MM.1S (cell line): Measurements from ENCODE around the gene FHIT.

Source experiments
- EZH2 ChIP-seq: fragments of 300-600 bp; sonication (generic); optimal IDR thresholded peaks from 2 replicates; pipeline ENCODE3; 2017; ENCODE audit warnings: low read depth, mild to moderate bottlenecking, antibody characterized with exemption, low read length, mixed read lengths
- EZH2phosphoT487 ChIP-seq: fragments of 300-600 bp; sonication (generic); IDR thresholded peaks from 2 replicates; pipeline ENCODE4 v1.6.1; 2018; ENCODE audit warnings: antibody characterized with exemption, low read length
- TF ChIP-seq, protein P1 (sequence below): fragments of 300-600 bp; sonication (generic); IDR thresholded peaks from 2 replicates; pipeline ENCODE4 v1.5.1; 2016; ENCODE audit warnings: antibody characterized with exemption, low read length, mixed read lengths

DNA sequence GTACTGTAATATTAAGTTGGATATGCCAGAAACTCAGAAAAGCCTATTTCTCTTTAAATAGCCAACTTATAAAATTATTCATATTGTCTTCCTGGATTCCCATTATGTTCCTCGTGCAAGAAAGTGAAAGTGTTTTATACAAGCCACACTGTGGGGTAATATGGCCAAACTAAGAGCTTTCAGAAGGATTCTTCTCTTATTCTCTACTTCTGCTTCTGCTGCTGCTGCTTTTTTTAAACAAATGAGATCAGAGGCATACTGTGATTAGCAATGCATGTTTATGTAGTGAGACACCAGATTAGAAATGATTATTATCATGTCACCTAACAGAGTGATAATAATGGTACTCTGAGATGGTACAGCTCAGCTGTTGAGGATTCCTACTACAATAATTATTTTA lies 1174.9 kb downstream of the FHIT start:
- TF ChIP-seq, protein P1, sequence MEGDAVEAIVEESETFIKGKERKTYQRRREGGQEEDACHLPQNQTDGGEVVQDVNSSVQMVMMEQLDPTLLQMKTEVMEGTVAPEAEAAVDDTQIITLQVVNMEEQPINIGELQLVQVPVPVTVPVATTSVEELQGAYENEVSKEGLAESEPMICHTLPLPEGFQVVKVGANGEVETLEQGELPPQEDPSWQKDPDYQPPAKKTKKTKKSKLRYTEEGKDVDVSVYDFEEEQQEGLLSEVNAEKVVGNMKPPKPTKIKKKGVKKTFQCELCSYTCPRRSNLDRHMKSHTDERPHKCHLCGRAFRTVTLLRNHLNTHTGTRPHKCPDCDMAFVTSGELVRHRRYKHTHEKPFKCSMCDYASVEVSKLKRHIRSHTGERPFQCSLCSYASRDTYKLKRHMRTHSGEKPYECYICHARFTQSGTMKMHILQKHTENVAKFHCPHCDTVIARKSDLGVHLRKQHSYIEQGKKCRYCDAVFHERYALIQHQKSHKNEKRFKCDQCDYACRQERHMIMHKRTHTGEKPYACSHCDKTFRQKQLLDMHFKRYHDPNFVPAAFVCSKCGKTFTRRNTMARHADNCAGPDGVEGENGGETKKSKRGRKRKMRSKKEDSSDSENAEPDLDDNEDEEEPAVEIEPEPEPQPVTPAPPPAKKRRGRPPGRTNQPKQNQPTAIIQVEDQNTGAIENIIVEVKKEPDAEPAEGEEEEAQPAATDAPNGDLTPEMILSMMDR, result no peak
- TF ChIP-seq EZH2phosphoT487 (no peak), EZH2 (no peak)
